Stimulated activated effector memory CD8-positive, alpha-beta T cell treated with anti-CD3 and anti-CD28 coated beads, Interleukin-12 subunit alpha, Interleukin-12 subunit beta, amount 100 ng/mL, for 72 hours (primary cell): ENCODE measurements around the gene ZDHHC11B.
"Not testable (repeated sequence)": the region's sequence is repeated elsewhere in the genome, so short reads cannot be mapped to it uniquely, and the experiment has no call there.

ENCODE experiments used
- ATAC-seq: fragments of 150-1000 bp; cut with Tn5 transposase; 2 replicates; pipeline ENCODE4 v1.10.0; 2021
- DNase-seq, 2 donors: peaks; one replicate each; pipeline ENCODE4 v3.0.0; 2021 to 2022; ENCODE audit warnings: low spot score in 2 of 2
- H3K27ac Mint-ChIP-seq: one replicate; pipeline ENCODE4 v1.8.0; 2022; ENCODE audit warnings: mild to moderate bottlenecking, mixed read lengths
- H3K36me3 Mint-ChIP-seq: one replicate; pipeline ENCODE4 v1.8.0; 2022; ENCODE audit warnings: mild to moderate bottlenecking, mixed read lengths
- H3K4me1 Mint-ChIP-seq: one replicate; pipeline ENCODE4 v1.8.0; 2022; ENCODE audit warnings: mixed read lengths
- H3K4me3 Mint-ChIP-seq: one replicate; pipeline ENCODE4 v1.8.0; 2022; ENCODE audit warnings: mild to moderate bottlenecking, mixed read lengths
- H3K9me3 Mint-ChIP-seq: one replicate; pipeline ENCODE4 v1.8.0; 2022; ENCODE audit warnings: mixed read lengths

The ZDHHC11B gene

DNA sequence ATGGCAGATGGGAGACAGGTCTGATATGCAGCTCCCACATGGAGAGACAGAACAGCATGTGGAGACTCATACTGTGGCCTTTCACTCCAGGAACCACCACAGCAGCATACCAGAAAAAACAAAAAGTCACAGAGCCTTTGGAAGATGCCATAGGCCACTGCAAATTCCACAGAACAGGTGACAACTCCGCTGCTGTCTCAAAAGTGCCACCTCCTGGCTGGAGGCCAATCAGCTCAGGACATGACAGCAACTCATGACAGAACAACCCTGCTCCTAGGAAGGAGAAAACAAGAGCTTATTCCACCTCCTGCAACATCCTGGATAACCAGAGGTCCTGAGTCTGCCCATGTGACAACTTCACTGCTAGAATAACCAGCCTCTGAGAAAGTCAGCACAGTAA lies 50.4 kb downstream of the ZDHHC11B start:
- H3K27ac Mint-ChIP-seq, H3K4me1 Mint-ChIP-seq, ATAC-seq, H3K9me3 Mint-ChIP-seq, H3K4me3 Mint-ChIP-seq, DNase-seq, H3K36me3 Mint-ChIP-seq: not testable (repeated sequence)

DNA sequence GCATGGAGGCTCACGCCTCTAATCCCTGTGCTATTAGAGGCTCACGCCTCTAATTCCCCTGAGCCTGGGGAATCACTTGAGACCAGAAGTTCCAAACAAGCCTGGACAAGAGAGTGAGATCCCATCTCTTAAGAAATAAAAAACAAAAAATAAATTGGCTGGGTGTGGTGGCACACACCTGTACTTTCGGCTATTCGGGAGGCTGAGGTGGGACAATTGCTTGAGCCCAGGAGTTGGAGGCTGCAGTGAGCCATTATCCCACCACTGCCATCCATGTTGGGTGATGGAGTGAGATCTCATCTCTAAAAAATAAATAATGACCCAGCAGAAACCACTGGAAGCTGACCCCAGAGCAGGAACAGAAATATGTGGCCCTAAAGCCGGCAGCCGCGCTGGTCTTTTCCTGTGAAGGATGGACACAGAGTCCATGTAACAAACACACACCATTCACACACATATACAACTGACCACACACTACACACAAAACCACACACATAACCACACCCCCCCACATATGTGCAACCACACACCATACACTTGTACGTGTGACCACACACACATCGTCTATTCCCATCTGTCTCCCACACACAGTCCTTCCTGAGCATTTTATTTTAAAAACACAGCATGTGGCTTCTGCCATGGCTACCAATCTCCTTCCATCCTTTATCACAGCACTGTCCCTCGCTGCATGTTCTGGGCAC lies 51.6 kb downstream of the ZDHHC11B start:
- H3K4me1 Mint-ChIP-seq, DNase-seq, H3K4me3 Mint-ChIP-seq, H3K27ac Mint-ChIP-seq, H3K9me3 Mint-ChIP-seq, H3K36me3 Mint-ChIP-seq: not testable (repeated sequence)
- ATAC-seq: peak; percentile 22

DNA sequence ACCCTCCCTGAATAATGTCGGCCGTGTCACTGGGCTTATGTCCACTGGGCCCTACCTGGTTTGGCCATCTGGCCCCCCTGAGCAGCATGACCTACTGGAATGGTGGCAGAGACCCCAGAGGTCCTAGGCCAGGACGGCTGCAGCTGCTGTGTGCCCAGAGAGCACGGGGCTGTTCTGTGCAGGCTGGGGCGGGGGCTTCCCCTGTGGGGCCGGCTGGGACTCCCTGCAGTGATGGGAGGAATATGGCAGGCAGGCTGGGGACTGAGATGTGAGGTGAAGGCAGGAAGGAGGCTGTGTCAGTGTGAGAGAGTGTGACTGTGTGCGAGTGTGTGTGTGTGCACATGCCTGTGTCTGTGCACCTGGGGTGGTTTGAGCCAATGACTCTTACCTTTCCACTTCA lies 55.3 kb downstream of the ZDHHC11B start:
- ATAC-seq: peak; percentile 37

DNA sequence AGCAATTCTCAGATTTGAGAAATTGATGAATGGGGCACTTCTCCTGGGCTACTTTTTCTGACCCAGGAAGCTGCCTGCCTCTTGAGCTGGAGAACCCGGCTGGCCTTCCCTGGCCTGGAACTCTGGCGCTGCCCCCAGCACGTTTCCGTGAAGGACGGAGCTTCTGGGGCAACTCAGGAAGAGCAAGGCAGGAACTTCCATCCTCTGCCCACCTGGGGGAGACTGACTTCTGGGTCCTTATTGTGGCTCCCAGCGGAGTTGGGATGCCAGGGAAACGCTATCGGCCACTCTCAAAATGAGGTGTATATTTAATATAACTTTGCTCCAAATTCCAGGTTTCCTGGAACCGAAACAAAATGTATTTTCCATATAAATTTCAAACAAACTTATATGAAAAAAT lies 57.4 kb downstream of the ZDHHC11B start:
- H3K36me3 Mint-ChIP-seq, ATAC-seq, H3K4me1 Mint-ChIP-seq: not testable (repeated sequence)

More for the DNA sequence above, 55.3 kb downstream of the ZDHHC11B start:
- H3K36me3 Mint-ChIP-seq, DNase-seq, H3K27ac Mint-ChIP-seq, H3K4me1 Mint-ChIP-seq, H3K4me3 Mint-ChIP-seq, H3K9me3 Mint-ChIP-seq: not testable (repeated sequence)

DNA sequence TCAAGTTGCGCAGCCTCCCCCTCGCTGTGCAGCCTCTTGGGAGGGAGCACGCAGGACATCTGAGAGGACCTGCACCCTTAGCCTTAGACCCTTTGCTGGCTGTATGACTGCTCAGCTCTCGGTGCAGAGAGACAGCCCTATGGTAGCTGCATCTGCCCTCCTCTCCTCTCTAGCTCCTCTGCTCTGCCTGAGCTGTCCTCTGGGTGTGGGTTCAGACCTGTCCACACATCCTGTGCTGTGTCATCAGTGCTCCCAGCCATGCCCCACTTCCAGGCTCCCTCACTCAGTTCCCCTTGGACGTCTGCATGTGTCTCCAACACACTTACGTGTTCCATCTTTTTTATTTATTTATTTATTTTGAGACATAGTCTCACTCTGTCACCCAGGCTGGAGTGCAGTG lies 60.7 kb downstream of the ZDHHC11B start:
- H3K4me1 Mint-ChIP-seq, H3K36me3 Mint-ChIP-seq, ATAC-seq, H3K27ac Mint-ChIP-seq, H3K4me3 Mint-ChIP-seq, DNase-seq: not testable (repeated sequence)
- H3K9me3 Mint-ChIP-seq: peaks cover 11% of the 10 kb centered on the region

More for the DNA sequence above, 57.4 kb downstream of the ZDHHC11B start:
- DNase-seq, H3K9me3 Mint-ChIP-seq, H3K27ac Mint-ChIP-seq, H3K4me3 Mint-ChIP-seq: not testable (repeated sequence)

DNA sequence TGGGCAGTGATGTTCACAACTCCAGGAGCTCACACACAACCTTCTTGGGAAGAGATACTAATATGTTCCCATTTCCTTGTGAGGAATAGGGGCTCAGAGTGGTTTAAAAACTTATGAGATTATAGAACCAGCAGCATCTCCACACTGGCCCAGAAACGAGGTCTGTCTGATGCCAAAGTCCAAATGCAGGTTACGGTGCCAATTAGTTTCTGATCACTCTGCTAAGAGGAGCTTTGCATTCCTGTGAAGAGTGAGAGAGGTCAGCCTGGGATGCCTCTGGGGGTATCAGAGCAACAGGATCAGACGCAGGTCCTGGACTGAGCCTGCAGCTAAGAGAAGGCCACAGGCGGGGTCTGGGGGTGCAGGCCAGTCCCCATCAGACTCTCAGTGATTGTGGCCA lies 61.2 kb downstream of the ZDHHC11B start:
- H3K9me3 Mint-ChIP-seq: peaks cover 15% of the 10 kb centered on the region
- not testable (repeated sequence) for DNase-seq, ATAC-seq, H3K4me3 Mint-ChIP-seq, H3K27ac Mint-ChIP-seq, H3K36me3 Mint-ChIP-seq, H3K4me1 Mint-ChIP-seq

DNA sequence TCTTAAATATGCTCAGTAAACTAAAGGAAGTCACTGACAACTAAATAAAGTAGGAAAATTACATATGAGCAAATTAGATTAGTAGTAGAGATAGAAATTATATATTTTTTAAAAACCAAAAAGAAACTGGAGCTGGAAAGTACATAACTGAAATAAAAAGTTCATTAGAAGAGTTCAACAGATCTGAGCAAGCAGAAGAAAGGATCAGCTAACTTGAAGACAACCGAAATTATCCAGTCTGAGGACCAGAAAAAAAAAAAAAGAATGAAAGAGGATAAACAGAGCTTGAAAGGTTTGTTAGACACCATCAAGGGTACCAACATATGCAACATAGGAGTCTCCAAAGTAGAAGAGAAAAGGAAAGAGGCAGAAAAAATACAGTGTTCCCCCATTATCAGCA lies 65.2 kb downstream of the ZDHHC11B start:
- peaks cover 20% of the 10 kb centered on the region for H3K9me3 Mint-ChIP-seq
- H3K36me3 Mint-ChIP-seq, DNase-seq, H3K4me3 Mint-ChIP-seq, H3K27ac Mint-ChIP-seq, H3K4me1 Mint-ChIP-seq, ATAC-seq: not testable (repeated sequence)

DNA sequence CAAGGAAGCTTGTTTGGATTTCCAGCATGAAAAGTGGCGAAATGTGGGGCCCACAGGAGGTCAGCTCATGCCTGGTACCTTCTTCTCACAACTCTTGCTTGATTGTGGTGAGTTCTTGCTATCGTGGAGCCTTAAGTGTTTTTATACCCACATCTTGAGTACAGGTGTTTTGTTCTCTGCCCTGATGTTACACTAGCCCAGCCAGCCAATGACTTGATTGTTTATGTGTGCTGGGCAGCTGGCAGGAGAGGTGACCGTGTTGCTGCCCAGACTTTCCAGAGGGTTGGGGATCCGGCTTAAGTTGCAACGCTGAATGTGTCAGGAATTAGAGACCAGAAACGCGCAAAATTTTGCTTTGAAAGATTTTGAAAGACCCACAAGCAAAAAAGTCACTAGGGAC lies 67.4 kb downstream of the ZDHHC11B start:
- Mint-ChIP-seq H3K9me3 (peaks cover 20% of the 10 kb centered on the region), H3K4me1 (no peaks in the 10 kb centered on the region), H3K36me3 (no peaks in the 10 kb centered on the region), H3K27ac (no peak overlapping the region), H3K4me3 (no peak overlapping the region)
- ATAC-seq: no peak
- DNase-seq: no peak

DNA sequence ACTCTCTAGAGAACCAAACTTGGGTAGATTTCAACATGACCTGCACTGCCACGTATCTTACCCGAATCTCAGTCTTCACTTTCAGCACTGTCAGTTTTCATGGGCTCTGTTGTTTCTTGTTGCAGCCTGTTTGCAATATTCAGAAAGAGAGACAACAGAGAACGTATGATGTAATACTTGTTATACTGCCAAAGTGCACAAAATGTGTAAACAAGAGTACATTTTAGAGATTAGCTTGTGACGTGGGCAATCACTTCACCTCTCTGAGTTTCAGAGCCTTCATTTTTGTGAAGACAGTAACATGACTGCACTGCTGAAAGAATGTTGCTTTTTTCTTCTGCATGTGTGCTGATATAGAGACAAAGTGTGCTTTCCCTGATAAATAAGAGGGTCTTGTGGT lies 67.8 kb downstream of the ZDHHC11B start:
- not testable (repeated sequence) for H3K27ac Mint-ChIP-seq, H3K36me3 Mint-ChIP-seq, DNase-seq, H3K4me1 Mint-ChIP-seq, H3K4me3 Mint-ChIP-seq, ATAC-seq
- H3K9me3 Mint-ChIP-seq: peaks cover 20% of the 10 kb centered on the region

DNA sequence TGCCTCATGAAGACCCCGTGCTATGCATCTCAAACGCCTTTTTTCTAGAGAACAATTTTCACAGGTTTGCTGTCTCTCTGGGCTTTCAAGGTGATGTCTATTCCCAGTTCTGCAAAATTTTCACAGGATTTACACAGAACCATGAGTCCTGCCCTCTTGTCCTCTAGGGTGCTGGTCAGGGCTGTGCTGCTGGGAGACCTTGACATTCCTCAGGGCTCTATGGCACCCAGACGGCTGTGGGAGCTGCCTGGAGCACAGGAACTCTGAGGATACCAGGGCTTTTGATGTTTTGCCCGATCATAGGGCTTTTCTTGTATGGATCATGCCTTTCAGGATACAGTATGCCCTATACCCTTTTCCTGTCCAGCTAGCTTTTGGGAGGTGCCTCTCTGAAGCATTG lies 68.9 kb downstream of the ZDHHC11B start:
- ATAC-seq, H3K4me3 Mint-ChIP-seq: not testable (repeated sequence)

DNA sequence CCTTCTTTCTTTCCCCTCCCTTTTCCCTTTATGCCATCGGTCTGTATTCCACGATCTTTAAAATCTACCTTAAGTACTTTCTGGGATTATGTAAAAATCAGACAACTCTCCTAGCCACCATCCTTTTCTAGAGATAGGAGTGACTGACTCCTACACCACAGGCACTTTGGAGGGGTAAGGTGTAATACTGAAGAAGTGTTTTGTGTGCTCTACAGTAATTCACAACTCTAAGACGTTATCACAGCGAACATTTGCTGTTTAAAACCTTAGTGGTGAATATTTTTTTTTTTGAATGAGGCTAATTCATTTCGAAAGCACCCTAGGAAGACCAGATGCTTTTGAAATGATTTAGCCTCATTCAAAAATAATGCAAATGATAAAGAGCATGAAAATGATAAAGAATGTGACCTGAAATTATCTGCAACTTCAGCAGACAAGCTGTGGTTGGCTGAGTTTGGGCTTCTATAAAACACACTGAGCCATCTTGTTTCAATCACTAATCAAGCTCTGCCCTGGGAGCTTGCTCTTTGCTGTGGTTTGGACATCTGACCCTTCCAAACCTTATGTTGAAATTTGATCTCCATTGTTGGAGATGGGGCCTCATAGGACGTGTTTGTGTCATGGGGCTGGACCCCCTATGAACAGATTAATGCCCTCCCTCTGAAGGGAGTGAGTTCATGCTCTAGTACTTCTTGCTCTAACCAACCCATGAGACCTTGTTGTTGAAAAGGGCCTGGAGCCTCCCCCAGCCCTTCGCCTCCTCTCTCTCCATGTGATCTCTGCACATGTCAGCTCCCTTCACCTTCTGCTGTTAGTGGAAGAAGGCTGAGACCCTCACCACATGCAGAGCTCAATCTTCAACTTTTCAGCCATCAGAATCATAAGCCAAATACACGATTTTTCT lies 70.1 kb downstream of the ZDHHC11B start:
- not testable (repeated sequence) for H3K36me3 Mint-ChIP-seq

More for the DNA sequence above, 68.9 kb downstream of the ZDHHC11B start:
- H3K9me3 Mint-ChIP-seq: peaks cover 20% of the 10 kb centered on the region
- H3K4me1 Mint-ChIP-seq, DNase-seq, H3K27ac Mint-ChIP-seq, H3K36me3 Mint-ChIP-seq: not testable (repeated sequence)

DNA sequence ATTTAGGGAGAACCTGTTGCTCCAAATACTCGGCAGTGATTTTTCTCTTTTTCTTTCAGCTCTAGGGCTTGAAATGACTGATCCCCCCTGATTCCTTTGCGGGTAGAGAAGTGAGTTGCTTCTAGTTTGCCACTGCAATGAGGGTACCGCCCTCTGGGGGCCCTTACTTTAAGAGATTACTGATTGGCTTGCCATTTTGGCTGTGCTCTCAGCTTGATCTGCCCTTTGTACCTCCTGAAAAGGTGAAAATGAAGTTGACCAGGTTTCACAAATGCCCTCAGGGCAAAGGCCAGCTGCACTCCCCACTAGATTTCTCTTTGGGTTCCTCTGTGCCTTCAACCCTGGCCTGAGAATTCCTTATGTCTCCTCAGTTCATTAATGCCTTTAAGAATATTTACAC lies 70.8 kb downstream of the ZDHHC11B start:
- DNase-seq, H3K4me1 Mint-ChIP-seq, H3K36me3 Mint-ChIP-seq, H3K27ac Mint-ChIP-seq, H3K9me3 Mint-ChIP-seq, ATAC-seq, H3K4me3 Mint-ChIP-seq: not testable (repeated sequence)

More for the DNA sequence above, 70.1 kb downstream of the ZDHHC11B start:
- peak; percentile 65 for ATAC-seq
- H3K4me3 Mint-ChIP-seq, H3K27ac Mint-ChIP-seq, H3K4me1 Mint-ChIP-seq, DNase-seq: not testable (repeated sequence)
- peaks cover 13% of the 10 kb centered on the region for H3K9me3 Mint-ChIP-seq

DNA sequence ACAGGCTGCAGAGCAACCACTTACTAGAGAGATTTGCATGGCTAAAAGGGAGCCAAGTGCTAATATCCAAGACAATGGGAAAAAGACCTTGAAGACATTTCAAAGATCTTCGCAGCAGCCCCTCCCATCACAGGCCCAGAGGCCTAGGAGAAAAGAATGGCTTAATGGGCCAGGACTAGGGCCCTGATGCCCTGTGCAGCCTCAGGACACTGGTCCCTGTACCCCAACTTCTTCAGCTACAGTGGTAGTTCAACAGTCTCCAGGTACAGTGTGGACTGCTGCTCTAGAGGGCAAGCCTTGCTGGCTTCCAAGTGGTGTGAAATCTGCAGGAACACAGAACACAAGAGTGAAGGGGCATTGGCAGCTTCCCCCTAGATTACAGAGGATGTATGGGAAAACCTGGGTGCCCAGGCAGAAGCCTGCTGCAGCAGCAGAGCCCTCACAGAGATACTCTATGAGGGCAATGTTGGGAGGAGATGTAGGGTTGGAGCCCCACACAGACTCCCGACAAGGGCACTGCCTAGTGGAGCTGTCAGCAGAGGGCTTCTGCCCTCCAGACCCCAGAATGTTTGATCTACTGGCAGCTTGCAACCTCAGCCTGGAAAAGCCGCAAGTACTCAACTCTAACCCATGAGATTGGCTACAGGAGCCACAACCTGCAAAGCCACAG lies 75.5 kb downstream of the ZDHHC11B start:
- H3K4me3 Mint-ChIP-seq, H3K36me3 Mint-ChIP-seq, H3K9me3 Mint-ChIP-seq, H3K27ac Mint-ChIP-seq, DNase-seq, H3K4me1 Mint-ChIP-seq: not testable (repeated sequence)
- ATAC-seq: peak; percentile 24

DNA sequence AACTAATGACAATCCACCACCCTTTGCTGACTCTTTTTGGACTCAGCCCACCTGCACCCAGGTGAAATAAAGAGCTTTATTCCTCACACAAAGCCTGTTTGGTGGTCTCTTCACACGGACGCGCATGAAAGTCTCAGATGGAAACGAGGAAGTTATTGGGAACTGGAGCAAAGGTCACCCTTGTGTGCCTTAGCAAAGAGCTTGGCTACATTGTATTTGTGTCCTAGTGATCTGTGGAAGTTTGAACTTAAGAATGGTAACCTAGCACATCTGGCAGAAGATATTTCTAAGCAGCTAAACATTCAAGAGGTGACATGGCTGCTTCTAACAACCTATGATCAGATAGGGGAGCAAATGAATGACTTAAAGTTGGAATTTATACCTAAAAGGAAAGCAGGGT lies 76.2 kb downstream of the ZDHHC11B start:
- not testable (repeated sequence) for H3K27ac Mint-ChIP-seq, DNase-seq, H3K36me3 Mint-ChIP-seq, H3K4me3 Mint-ChIP-seq, ATAC-seq, H3K4me1 Mint-ChIP-seq, H3K9me3 Mint-ChIP-seq

DNA sequence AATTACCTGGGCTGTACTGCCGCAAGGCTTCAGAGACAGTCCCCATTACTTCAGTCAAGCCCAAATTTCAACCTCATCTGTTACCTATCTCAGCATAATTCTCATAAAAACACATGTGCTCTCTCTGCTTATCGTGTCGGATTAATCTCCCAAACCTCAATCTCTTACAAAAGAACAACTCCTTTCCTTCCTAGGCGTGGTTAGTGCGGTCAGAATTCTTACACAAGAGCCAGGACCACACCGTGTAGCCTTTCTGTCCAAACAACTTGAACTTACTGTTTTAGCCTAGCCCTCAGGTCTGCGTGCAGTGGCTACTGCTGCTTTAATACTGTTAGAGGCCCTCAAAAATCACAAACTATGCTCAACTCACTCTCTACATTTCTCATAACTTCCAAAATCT lies 78.4 kb downstream of the ZDHHC11B start:
- not testable (repeated sequence) for ATAC-seq, H3K36me3 Mint-ChIP-seq, H3K4me3 Mint-ChIP-seq, H3K4me1 Mint-ChIP-seq, H3K9me3 Mint-ChIP-seq, H3K27ac Mint-ChIP-seq, DNase-seq
